Lower lobe of right lung (tissue), 2 donors: ENCODE data around the gene AZU1. TPM values are rescaled to one million over a fixed set of nuclear protein-coding genes. Genes with fewer than 3 reads are reported as not detected.

Source experiments
- ATAC-seq, 2 donors: fragments of 200-7000 bp; cut with Tn5 transposase; one replicate each; pipeline ENCODE4 v1.9.1; 2020 to 2022; ENCODE audit warnings: mild to moderate bottlenecking in 2 of 2, moderate library complexity in 2 of 2
- DNase-seq: peaks from one replicate; pipeline ENCODE4 v3.0.0-alpha.2; 2020
- H3K27ac ChIP-seq: fragments of 200-600 bp; one replicate; pipeline ENCODE4 v1.8.0; 2022
- H3K27me3 ChIP-seq: fragments of 200-600 bp; one replicate; pipeline ENCODE4 v1.8.0; 2022; ENCODE audit warnings: low read depth
- H3K36me3 ChIP-seq: fragments of 200-600 bp; one replicate; pipeline ENCODE4 v1.8.0; 2022; ENCODE audit warnings: mild to moderate bottlenecking
- H3K4me1 ChIP-seq: fragments of 200-600 bp; one replicate; pipeline ENCODE4 v1.8.0; 2022
- H3K4me3 ChIP-seq: fragments of 200-600 bp; one replicate; pipeline ENCODE4 v1.8.0; 2022; ENCODE audit warnings: mild to moderate bottlenecking
- H3K9me3 ChIP-seq: fragments of 200-600 bp; one replicate; pipeline ENCODE4 v1.8.0; 2022
- intact Hi-C: fragments of 100-400 bp; cut with DNase I; formaldehyde crosslinking; loops from one replicate; pipeline ENCODE4 v1.11.0; 2022
- total RNA-seq: library from RNA; stranded (reverse); fragmentation: NEBNext Ultra II Directional; extraction: Animal tissue kit (Norgen Biotek cat#: 25700); gene quantifications from one replicate; pipeline ENCODE4 v1.2.1, GENCODE V29; 2021
- TF ChIP-seq, protein P1 (sequence below): fragments of 200-600 bp; IDR thresholded peaks from one replicate; pipeline ENCODE4 v1.8.0; 2022; ENCODE audit warnings: antibody characterized with exemption, mild to moderate bottlenecking
- donor health status: DM: no; HTN: yes; CAD: no; lungs with severe emphysema.

The AZU1 gene
- total RNA-seq, 1 donor from 2014 or later = 1.7 TPM

- intact Hi-C loops = no loop called here
These were observed 17.4 kb upstream of the AZU1 start for GRCh38 chr19:810077-810855.

GRCh38 chr19:810883-811489 is 16.7 kb upstream of the AZU1 start:
- Histone ChIP-seq H3K4me3 (no peak overlapping the region), H3K36me3 (peaks cover 71% of the 10 kb centered on the region), H3K4me1 (no peaks in the 10 kb centered on the region), H3K27ac (no peak overlapping the region), H3K27me3 (no peaks in the 10 kb centered on the region), H3K9me3 (no peaks in the 10 kb centered on the region)
- DNase-seq (no peak), ATAC-seq (no peak)
- TF ChIP-seq, protein P1, sequence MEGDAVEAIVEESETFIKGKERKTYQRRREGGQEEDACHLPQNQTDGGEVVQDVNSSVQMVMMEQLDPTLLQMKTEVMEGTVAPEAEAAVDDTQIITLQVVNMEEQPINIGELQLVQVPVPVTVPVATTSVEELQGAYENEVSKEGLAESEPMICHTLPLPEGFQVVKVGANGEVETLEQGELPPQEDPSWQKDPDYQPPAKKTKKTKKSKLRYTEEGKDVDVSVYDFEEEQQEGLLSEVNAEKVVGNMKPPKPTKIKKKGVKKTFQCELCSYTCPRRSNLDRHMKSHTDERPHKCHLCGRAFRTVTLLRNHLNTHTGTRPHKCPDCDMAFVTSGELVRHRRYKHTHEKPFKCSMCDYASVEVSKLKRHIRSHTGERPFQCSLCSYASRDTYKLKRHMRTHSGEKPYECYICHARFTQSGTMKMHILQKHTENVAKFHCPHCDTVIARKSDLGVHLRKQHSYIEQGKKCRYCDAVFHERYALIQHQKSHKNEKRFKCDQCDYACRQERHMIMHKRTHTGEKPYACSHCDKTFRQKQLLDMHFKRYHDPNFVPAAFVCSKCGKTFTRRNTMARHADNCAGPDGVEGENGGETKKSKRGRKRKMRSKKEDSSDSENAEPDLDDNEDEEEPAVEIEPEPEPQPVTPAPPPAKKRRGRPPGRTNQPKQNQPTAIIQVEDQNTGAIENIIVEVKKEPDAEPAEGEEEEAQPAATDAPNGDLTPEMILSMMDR = no peak
- intact Hi-C loops = no loop called here

More at GRCh38 chr19:810077-810855, 17.4 kb upstream of the AZU1 start:
- H3K36me3 ChIP-seq = peaks cover 78% of the 10 kb centered on the region
- H3K27ac ChIP-seq = no peak overlapping the region
- no peaks in the 10 kb centered on the region for H3K4me1 ChIP-seq
- DNase-seq (no peak), ATAC-seq (no peak)
- no peaks in the 10 kb centered on the region for H3K9me3 ChIP-seq
- TF ChIP-seq, protein P1 = no peak
- H3K4me3 ChIP-seq = no peak overlapping the region
- no peaks in the 10 kb centered on the region for H3K27me3 ChIP-seq

GRCh38 chr19:811506-812048 is 16.1 kb upstream of the AZU1 start:
- Histone ChIP-seq H3K27ac (no peak overlapping the region), H3K4me3 (no peak overlapping the region), H3K36me3 (peaks cover 65% of the 10 kb centered on the region), H3K9me3 (no peaks in the 10 kb centered on the region), H3K27me3 (no peaks in the 10 kb centered on the region), H3K4me1 (no peaks in the 10 kb centered on the region)
- intact Hi-C loops = no loop called here
- TF ChIP-seq, protein P1 = no peak
- DNase-seq = no peak
- no peak for ATAC-seq

DNA sequence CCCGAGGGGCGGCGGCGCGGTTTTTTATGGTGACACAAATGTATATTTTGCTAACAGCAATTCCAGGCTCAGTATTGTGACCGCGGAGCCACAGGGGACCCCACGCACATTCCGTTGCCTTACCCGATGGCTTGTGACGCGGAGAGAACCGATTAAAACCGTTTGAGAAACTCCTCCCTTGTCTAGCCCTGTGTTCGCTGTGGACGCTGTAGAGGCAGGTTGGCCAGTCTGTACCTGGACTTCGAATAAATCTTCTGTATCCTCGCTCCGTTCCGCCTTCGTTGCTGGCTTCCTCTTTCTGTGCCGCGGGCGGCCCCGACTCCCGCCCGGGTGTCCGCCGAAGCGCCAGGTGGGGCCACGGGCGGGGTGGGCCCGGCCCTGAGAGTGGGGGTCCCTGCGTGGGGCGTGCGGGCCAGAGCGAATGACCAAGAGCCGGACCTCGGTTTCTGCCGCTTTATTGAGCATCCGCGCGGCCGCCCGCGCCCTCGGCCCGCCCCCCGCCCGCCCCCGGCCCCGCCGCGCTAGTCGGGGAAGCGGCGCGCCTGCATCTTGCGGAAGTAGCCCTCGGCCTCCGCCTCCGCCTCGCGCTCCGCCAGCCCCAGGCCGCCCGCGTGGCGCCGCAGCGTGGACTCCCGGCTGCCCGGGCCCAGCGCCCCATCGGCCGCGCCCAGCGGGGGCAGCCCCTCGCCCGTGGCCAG is 15.4 kb upstream of the AZU1 start:
- no peaks in the 10 kb centered on the region for H3K27me3 ChIP-seq
- no peaks in the 10 kb centered on the region for H3K4me1 ChIP-seq
- intact Hi-C loops = no loop called here
- peaks cover 58% of the 10 kb centered on the region for H3K36me3 ChIP-seq
- ATAC-seq (no peak), DNase-seq (no peak)
- H3K9me3 ChIP-seq = no peaks in the 10 kb centered on the region
- no peak overlapping the region for H3K27ac ChIP-seq
- H3K4me3 ChIP-seq = no peak overlapping the region
- TF ChIP-seq, protein P1 = no peak

DNA sequence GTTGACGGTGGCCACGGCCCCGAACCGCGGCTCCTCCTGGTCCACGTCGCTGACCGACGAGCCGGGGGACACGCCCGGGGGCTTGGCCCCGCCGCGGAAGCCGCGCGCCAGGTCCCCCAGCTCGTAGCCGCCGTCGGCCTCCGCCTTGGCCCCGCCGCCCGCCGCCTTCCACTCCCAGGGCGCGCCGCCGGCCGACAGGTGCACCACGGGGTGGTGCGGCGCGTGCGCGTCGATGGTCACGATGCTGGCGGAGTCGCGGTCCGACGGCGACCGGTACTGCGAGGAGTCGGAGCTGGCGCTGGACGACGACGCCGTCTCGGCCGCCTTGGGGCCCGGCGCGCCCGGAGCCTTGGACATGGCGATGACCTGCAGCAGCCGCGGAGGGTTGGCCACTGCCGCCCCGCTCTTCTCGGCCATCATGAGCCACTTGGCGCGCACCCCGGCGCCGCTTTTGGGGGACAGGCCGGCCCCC is 14.9 kb upstream of the AZU1 start:
- H3K4me1 ChIP-seq = no peaks in the 10 kb centered on the region
- ATAC-seq (no peak), DNase-seq (no peak)
- no peak overlapping the region for H3K27ac ChIP-seq
- TF ChIP-seq, protein P1 = no peak
- no peaks in the 10 kb centered on the region for H3K9me3 ChIP-seq
- intact Hi-C loops = no loop called here
- no peaks in the 10 kb centered on the region for H3K27me3 ChIP-seq
- H3K4me3 ChIP-seq = no peak overlapping the region
- H3K36me3 ChIP-seq = peaks cover 53% of the 10 kb centered on the region
